ENCODE measurements around the gene RUBCNL.

The RUBCNL gene

GRCh38 chr13:46339035-46339666 is 47.9 kb downstream of the RUBCNL start:
- DNase-seq: no peak

- DNase-seq: no peak
Measured at GRCh38 chr13:46337700-46338099, 49.4 kb downstream of the RUBCNL start.

GRCh38 chr13:46334035-46334822 is 52.8 kb downstream of the RUBCNL start:
- no peak for DNase-seq

- DNase-seq: no peak
Measured at GRCh38 chr13:46332772-46333171, 54.3 kb downstream of the RUBCNL start.

GRCh38 chr13:46329624-46330023 is 57.4 kb downstream of the RUBCNL start:
- DNase-seq: no peak

- no peak for DNase-seq
Measured at GRCh38 chr13:46327246-46327645, 59.8 kb downstream of the RUBCNL start.

GRCh38 chr13:46324976-46325375 is 62.1 kb downstream of the RUBCNL start:
- no peak for DNase-seq

GRCh38 chr13:46321494-46322225 is 65.4 kb downstream of the RUBCNL start:
- DNase-seq: peak; percentile 57

GRCh38 chr13:46320821-46321220 is 66.2 kb downstream of the RUBCNL start:
- no peak for DNase-seq

- DNase-seq: no peak
Measured at GRCh38 chr13:46320406-46320805, 66.6 kb downstream of the RUBCNL start.

- no peak for DNase-seq
Measured at GRCh38 chr13:46318986-46319385, 68.1 kb downstream of the RUBCNL start.

- no peak for DNase-seq
Measured at GRCh38 chr13:46317120-46317519, 69.9 kb downstream of the RUBCNL start.

GRCh38 chr13:46315491-46316075 is 71.5 kb downstream of the RUBCNL start:
- DNase-seq: no peak

GRCh38 chr13:46315036-46315435 is 72.0 kb downstream of the RUBCNL start:
- no peak for DNase-seq

- no peak for DNase-seq
Measured at GRCh38 chr13:46314587-46314986, 72.5 kb downstream of the RUBCNL start.

GRCh38 chr13:46313432-46314257 is 73.4 kb downstream of the RUBCNL start:
- no peak for DNase-seq

- no peak for DNase-seq
Measured at GRCh38 chr13:46313024-46313423, 74.0 kb downstream of the RUBCNL start.

- DNase-seq: no peak
Measured at GRCh38 chr13:46311217-46311616, 75.8 kb downstream of the RUBCNL start.

- no peak for DNase-seq
Measured at GRCh38 chr13:46310066-46310465, 77.0 kb downstream of the RUBCNL start.

GRCh38 chr13:46307554-46307953 is 79.5 kb downstream of the RUBCNL start:
- no peak for DNase-seq

GRCh38 chr13:46304546-46304945 is 82.5 kb downstream of the RUBCNL start:
- DNase-seq: no peak

- DNase-seq: no peak
Measured at GRCh38 chr13:46303742-46304385, 83.2 kb downstream of the RUBCNL start.
